Left lung (tissue), 10 donors: ENCODE results near the gene SOD1. TPM values are rescaled to one million over a fixed set of nuclear protein-coding genes. Genes with fewer than 3 reads are reported as not detected.

Experiments used
- ATAC-seq: fragments of 200-7000 bp; cut with Tn5 transposase; one replicate; pipeline ENCODE4 v1.9.1; 2020; ENCODE audit warnings: moderate library complexity
- DNase-seq, 4 donors: peaks; one replicate each; pipeline ENCODE4 v3.0.0-alpha.2; 2013 to 2020
- H3K27ac ChIP-seq, 2 donors: fragments of 200-600 bp; sonication (generic) in 1 of 2; one replicate each; pipeline versions ENCODE4 v1.5.0 to v1.8.0; 2020 to 2021
- H3K27me3 ChIP-seq, 2 donors: fragments of 200-600 bp; sonication (generic) in 1 of 2; one replicate each; pipeline versions ENCODE4 v1.5.0 to v1.8.0; 2020 to 2021
- H3K36me3 ChIP-seq, 2 donors: fragments of 200-600 bp; sonication (generic) in 1 of 2; one replicate each; pipeline versions ENCODE4 v1.5.0 to v1.8.0; 2020 to 2021
- H3K4me1 ChIP-seq, 2 donors: fragments of 200-600 bp; one replicate each; pipeline ENCODE4 v1.8.0; 2021
- H3K4me3 ChIP-seq, 2 donors: fragments of 200-600 bp; sonication (generic) in 1 of 2; one replicate each; pipeline versions ENCODE4 v1.5.0 to v1.8.0; 2020 to 2021; ENCODE audit warnings: mild to moderate bottlenecking in 1 of 2
- H3K9me3 ChIP-seq, 2 donors: fragments of 200-600 bp; sonication (generic) in 1 of 2; one replicate each; pipeline versions ENCODE4 v1.5.0 to v1.8.0; 2020 to 2021
- CTCF ChIP-seq, 2 donors: fragments of 200-600 bp; sonication (generic) in 1 of 2; IDR thresholded peaks; one replicate each; pipeline versions ENCODE4 v1.5.0 to v1.8.0; 2021; ENCODE audit warnings: antibody characterized with exemption in 2 of 2
- intact Hi-C, 2 donors: fragments of 100-400 bp; cut with DNase I; formaldehyde crosslinking; loops; one replicate each; pipeline versions ENCODE4 v1.11.2 to v1.14.2; 2022
- polyA plus RNA-seq, 6 donors: library from polyadenylated mRNA; unstranded; fragments of 120-200 nt; gene quantifications; one replicate each; pipeline ENCODE4 v1.2.1, GENCODE V29; 2013; ENCODE audit not compliant: insufficient read length in 6 of 6
- total RNA-seq, 2 donors: library from RNA; stranded (reverse); fragmentation: NEBNext Ultra II Directional; extraction: Animal tissue kit (Norgen Biotek cat#: 25700); gene quantifications; one replicate each; pipeline ENCODE4 v1.2.1, GENCODE V29; 2021
- donor health status: DM: no; HTN: yes; CAD: no.
- donor health status: DM: no; HTN: no; CAD: no.

The SOD1 gene
- total and polyA plus RNA-seq, 8 donors = 142 to 227 (median 217) TPM

GRCh38 chr21:31710586-31710985 is 51.1 kb downstream of the SOD1 start:
- DNase-seq (no peak), ATAC-seq (no peak)
- H3K4me1 ChIP-seq = peaks cover 10 to 57% of the 10 kb centered on the region in 2 donors
- no peaks in the 10 kb centered on the region for H3K27me3 ChIP-seq
- no peak for TF ChIP-seq CTCF (IDR thresholded peaks at IDR 0.05)
- intact Hi-C loops = no loop called here
- H3K36me3 ChIP-seq = no peaks in the 10 kb centered on the region
- no peak overlapping the region for H3K4me3 ChIP-seq
- H3K27ac ChIP-seq = no peak overlapping the region
- no peaks in the 10 kb centered on the region for H3K9me3 ChIP-seq

DNA sequence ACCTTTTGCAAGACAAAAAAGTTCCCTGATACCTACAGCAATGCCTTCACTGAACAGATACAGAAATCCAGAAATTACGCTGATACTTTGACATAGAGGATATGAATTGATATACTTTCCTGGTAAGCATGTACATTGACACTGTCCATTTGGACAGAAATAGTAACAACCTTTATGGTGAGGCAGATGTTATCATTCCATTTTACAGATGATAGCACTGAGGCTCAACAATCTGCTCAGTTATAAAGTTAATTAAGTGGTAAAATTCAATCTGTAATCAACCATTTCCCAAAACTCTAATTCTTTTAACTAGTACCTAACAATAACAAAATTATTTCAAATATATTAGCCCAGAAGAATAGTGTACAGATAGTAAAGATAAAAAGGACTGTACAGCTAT is 51.8 kb downstream of the SOD1 start:
- no peaks in the 10 kb centered on the region for H3K36me3 ChIP-seq
- intact Hi-C loops = no loop called here
- no peak for TF ChIP-seq CTCF (IDR thresholded peaks at IDR 0.05)
- H3K4me1 ChIP-seq = peaks cover 5 to 59% of the 10 kb centered on the region in 2 donors
- H3K27ac ChIP-seq = no peak overlapping the region
- ATAC-seq (no peak), DNase-seq (no peak)
- no peaks in the 10 kb centered on the region for H3K27me3 ChIP-seq
- H3K9me3 ChIP-seq = no peaks in the 10 kb centered on the region
- H3K4me3 ChIP-seq = no peak overlapping the region

DNA sequence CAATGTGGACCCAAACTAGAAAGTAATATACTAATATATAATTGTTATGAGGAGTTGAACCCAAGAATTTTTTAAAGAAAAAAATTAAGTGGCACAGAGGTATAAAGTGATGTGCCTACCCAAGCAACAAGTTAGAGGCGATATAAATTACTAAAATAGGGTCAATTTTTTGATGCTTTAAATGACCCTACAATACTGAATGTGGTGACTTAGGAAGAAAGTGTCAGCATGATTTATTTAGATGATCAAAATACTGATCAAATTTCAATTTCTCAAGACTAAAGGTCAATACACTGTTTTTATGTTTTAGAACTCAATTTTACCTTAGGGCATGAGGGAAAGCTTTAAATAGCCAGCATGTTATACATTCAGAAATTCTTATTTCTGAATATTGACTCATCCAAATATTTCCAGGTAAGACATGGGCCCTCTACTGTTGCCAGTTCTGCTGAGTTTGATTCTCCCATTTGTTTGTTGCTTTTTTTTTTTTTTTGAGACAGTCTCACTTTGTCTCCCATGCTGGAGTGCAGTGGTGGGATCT is 52.3 kb downstream of the SOD1 start:
- no peak overlapping the region for H3K27ac ChIP-seq
- ATAC-seq (no peak), DNase-seq (no peak)
- H3K36me3 ChIP-seq = no peaks in the 10 kb centered on the region
- TF ChIP-seq CTCF (IDR thresholded peaks at IDR 0.05) = no peak
- no peaks in the 10 kb centered on the region for H3K9me3 ChIP-seq
- intact Hi-C loops = no loop called here
- no peak overlapping the region for H3K4me3 ChIP-seq
- no peaks in the 10 kb centered on the region for H3K27me3 ChIP-seq
- H3K4me1 ChIP-seq = peaks cover 0 to 60% of the 10 kb centered on the region in 2 donors

DNA sequence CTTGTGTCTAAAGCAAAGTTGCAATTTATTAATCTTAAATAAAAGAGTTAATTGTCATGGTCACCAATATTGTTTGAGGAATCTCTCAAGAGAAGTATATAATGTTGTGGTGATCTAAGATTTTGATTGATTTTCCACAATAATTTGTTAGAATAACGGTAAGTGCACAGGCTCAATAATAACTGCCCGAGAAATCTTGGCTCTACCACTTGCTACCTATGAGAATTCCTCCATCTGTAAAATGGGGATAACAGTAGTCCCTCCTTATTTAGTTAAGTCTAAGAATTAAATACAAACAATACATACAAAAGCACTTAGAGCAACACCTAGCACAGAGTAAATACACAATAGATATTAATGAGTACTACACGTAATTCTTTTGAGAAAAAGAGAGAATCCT is 53.6 kb downstream of the SOD1 start:
- H3K9me3 ChIP-seq = no peaks in the 10 kb centered on the region
- no peak overlapping the region for H3K4me3 ChIP-seq
- no peaks in the 10 kb centered on the region for H3K36me3 ChIP-seq
- peaks cover 0 to 56% of the 10 kb centered on the region in 2 donors for H3K4me1 ChIP-seq
- ATAC-seq (no peak), DNase-seq (no peak)
- no peak for TF ChIP-seq CTCF (IDR thresholded peaks at IDR 0.05)
- H3K27me3 ChIP-seq = no peaks in the 10 kb centered on the region
- intact Hi-C loops = no loop called here
- H3K27ac ChIP-seq = no peak overlapping the region

DNA sequence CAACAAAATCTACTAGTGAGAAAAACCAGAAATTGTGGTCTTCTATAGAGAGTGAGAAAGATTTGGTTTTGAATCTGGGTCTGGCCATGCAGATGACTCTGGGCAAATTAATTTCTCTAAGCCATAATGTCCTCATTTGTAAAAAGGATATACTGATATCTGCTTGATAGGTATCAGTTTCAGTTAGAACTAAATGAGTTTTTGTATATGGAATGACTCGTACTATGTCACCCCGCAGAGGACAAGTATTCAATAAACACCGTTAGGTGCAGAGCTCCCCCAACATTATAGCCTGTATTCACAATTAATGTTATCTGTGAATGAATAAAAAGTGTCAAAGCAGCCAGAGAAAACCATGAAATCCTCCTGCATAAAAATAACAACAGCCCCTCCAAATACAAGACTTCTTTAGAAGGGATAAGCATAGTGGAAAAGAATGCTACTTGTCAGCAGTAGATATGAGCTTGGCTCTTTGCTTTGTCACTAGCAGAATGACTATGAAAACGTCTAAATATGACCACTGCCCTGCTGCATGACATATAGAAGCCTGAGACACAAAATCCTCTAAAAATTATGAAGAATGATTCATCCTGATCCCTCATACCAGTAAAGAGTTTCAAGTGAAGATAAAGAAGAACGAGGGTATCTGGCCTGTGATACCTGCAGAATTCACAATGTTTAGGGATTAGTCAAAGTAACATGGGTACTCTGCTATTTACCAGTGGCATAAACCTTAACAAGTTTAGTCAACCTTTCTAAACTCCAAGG is 54.7 kb downstream of the SOD1 start:
- no peak overlapping the region for H3K4me3 ChIP-seq
- intact Hi-C loops = no loop called here
- no peak for ATAC-seq
- H3K9me3 ChIP-seq = no peaks in the 10 kb centered on the region
- H3K27ac ChIP-seq = no peak overlapping the region
- DNase-seq = no peak
- TF ChIP-seq CTCF (IDR thresholded peaks at IDR 0.05) = no peak
- H3K27me3 ChIP-seq = no peaks in the 10 kb centered on the region
- H3K36me3 ChIP-seq = no peaks in the 10 kb centered on the region
- peaks cover 0 to 49% of the 10 kb centered on the region in 2 donors for H3K4me1 ChIP-seq
